ENCODE data around the gene PSIP1. TPM values are rescaled to one million over a fixed set of nuclear protein-coding genes. Genes with fewer than 3 reads are reported as not detected.
"Not testable (repeated sequence)": the region's sequence is repeated elsewhere in the genome, so short reads cannot be mapped to it uniquely, and the experiment has no call there.

PSIP1 gene
- total RNA-seq = 21.9 and 29.9 TPM in 2 replicates

DNA sequence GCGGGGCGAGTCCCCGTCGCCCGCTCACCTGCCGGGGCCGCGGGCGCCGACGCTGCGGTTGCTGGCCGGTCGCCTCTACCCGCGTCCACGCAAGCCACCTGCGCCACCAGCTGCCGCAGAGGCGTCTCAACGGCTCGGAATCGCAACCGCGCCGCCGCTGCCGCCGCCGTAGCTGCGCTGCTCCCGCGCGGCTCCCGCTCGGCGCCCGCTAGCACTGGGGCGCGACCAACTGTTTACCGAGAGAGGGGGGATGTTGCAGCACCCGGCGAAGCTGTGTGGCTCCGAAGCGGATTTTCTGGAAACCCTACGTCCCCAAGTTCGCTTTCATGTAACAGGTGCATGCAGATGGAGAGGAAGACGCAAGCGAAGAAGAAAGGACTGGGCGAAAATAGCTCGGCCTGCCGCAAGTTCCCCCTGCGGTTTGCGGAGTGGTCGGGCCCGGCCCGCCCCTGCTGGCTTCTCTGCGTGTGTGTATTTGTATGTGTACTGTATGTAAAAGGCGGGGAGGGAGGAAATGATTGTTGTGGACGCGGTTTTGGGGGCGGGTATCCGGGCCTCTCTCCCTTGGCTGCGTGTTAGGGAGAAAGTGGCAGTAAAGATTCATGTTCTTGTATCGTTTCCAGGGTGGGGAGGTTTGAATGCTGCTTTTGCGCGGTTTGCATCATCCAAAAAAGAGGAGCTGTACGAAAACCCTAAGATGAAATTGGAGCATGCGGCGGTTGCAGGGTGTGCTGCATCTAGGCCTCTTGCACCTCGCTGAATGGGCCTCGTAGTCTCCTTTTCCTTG lies at the start of gene PSIP1:
Gene PSIP1, minus strand, starts transcription at position 182 of the 787 bp plus-strand sequence. CDS start 782 bp downstream, outside the sequence.
- peak; percentile 54 to 83 for DNase-seq (ENCODE audit: low read depth in 2 of 2)

DNA sequence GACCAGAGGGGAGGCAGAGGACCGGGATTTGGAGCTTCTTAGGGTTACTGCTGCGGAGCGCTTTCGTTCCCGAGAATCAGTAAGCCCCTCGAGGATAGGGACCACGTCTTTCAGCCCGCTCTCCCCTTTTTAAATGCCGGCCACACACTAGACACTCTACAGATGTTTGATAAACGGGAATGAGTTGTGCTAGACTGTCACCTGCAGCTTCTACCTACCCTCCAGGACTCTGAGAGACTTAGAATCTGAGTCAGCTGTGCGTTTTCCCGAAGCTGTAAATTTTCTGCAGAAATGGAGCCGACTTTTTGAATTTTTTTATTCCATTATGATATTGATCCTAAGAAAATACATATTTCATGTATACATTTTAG lies 42.7 kb upstream of the PSIP1 start:
- no peak for DNase-seq (ENCODE audit: low read depth in 2 of 2)

DNA sequence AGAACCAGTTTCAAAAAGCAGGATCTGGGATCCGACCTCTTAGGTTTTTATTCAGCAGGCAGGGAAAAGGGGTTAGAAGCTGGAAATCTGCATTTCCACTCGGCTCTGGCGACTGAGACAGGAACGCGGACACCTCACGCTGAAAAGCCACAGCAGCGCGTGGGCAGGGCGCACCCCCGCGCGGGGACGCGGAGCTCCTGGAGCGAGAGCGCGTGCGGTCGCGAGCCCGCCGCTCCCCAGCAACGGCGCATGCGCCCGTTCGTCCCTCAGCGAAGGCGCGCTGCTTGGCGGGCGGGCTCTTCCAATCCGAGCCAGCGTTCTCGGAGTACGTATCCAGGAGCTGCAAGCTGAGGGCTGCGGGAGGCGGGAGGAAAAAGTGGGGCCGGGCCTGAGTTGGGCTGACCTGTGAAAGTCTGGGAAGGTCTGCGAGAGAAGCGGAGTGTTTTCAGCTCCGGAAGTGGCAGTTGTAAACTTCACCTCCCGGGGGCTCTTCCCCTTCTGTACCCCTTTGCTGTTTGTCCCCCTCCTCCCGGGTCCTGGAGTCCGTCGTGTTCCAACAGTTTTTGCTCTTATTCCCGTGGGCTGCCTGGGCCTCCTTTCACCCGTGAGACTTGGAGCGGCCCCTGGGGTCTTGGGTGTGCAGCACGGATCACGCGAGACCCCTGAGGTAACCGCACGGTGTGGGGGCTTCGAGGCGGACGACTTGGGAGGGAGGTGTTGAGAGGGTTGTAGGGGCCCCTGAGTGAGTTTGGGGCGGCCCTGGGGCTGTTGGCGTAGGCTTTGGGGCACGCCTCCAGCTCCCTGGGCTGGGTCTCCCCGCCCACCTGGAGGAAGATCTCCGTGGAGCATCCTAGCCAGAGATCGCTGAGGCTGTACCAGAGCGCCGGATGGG lies 42.1 kb upstream of the PSIP1 start, which contains the start of gene CCDC171:
Gene CCDC171, plus strand, starts transcription at position 408 of the 892 bp plus-strand sequence. CDS start 11,046 bp downstream, outside the sequence.
- peak; percentile 76 to 95 for DNase-seq (ENCODE audit: low read depth in 2 of 2)

DNA sequence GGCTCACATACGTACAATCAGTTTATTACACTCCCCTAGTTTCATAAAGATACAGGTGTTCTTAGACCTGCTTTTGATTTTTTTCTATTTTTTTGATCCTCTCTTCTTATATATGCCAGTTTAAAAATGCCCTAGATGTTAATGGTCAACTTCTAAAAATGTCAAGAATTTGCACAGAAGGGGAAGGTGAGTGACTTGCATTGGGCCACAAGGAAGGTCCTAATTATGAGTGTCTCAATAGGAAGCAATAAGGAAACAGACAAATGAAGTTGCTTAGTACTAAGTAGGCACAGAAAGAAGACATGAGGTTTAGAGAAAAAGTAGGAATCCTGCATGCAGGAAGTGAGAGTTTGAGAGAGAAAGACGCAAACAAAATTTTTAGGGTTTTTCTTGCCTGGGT lies 38.8 kb upstream of the PSIP1 start:
- no peak for DNase-seq (ENCODE audit: low read depth in 2 of 2)

DNA sequence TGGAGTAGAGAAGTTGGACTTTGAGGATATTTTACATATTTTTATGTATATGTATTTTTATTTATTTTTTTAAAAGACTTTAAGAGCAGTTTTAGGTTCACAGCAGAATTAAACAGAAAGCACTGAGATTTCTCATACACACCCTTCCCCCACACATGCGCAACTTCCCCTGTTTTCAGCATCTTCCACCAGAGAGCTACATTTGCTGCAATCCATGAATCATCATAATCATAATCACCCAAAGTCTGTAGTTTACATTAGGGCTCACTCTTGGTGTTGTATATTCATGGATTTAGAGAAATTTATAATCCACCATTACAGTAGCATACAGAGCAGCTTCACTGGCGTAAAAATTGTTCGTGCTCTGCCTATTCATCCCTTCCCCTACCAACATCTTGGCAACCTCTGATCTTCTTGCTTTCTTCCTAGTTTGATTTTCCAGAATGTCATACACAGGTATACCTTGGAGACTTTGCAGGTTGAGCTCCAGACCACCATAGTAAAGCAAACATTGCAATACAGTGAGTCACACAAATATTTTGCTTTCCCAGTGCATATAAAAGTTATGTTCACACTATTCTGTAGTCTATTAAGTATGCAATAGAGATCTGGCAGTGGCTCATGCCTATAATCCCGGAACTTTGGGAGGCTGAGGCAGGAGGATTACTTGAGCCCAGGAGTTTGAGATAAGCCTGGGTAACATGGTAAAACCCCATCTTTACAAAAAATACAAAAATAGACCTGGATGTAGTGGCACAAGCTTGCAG lies 32.5 kb upstream of the PSIP1 start:
- no peak for DNase-seq (ENCODE audit: low read depth in 2 of 2)

DNA sequence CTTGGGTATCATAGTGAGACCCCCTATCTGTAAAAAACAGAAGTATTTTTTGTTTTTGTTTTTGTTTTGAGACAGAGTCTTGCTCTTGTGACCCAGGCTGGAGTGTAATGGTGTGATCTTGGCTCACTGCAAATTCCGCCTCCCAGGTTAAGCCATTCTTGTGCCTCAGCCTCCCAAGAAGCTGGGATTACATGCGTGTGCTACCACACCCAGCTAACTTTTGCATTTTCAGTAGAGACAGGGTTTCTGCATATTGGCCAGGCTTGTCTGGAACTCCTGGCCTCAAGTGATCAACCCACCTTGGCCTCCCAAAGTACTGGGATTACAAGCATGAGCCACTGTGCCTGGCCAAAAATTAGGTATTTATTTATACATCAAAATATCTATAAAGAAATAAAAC lies 31.9 kb upstream of the PSIP1 start:
- no peak for DNase-seq (ENCODE audit: low read depth in 2 of 2)

DNA sequence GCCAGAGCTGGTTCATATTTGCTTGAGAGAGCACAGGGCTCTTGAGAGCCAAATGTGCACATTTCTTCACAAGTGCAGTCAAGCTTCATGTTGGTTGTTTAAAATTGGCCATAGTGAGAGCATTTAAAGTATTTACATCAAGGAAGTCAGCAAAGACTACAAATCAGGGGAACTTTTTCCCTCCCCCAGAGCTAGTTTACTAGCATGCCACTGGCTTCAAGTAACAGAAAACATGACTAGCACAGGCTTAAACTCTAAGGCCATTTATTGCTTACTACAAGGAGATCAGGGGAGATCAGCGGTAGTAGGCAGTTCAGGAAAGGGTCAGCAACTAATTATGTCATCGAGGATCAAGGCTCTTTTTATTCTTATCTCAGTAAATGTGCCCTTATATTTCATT lies 31.1 kb upstream of the PSIP1 start:
- no peak for DNase-seq (ENCODE audit: low read depth in 2 of 2)

DNA sequence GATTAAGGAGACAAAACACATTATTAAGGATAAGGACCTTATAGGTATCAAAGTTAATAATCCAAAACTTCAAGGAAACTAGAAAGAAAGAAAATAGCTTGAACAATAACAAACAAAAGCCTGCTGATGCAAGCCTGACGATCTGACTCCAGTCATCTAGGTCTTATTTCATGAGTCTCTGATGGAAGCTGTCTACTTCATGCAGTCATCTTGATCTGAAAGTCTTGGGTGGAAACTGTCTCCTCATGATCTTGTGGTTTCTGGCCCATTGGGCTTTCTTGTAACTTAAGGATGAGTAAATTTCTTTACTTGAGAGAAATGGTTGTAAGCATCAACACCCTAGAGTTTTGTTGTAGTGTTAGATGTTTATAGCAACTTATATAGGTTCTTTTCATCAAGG lies 20.6 kb upstream of the PSIP1 start:
- DNase-seq (ENCODE audit: low read depth in 2 of 2) = no peak

DNA sequence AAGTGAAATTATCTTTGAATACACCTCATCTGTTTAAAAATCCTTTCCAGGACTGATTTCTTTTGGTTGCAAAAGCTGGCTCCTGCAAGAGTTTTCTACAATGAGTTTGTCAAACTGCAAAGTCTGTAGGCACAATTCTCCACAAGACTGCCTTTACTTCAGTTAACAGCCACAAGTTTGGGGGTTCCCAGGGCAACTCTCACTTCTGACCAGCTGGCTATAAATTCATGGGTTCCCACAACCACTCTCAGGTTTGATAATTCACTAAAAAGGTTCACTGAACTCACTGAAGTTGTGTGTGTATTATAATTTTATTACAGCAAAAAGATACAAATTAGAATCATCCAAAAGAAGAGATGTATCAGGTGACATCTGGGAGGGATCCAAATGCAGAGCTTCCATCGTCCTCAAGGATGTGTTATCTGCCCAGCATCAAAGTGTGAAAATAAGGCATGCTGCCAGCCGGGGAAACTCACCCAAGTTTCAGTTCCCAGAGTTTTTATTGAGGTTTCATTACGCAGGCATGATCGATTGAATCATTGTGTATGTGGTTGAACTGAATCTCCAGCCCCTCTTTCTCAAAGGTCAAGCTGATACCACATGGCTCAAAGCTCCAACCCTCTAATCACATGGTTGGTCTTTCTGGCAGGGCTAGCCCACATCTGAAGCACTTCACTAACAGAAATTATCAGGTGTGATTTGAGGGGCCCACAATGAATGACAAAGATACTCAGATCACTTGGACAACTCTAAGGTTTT lies 19.0 kb upstream of the PSIP1 start:
- no peak for DNase-seq (ENCODE audit: low read depth in 2 of 2)

DNA sequence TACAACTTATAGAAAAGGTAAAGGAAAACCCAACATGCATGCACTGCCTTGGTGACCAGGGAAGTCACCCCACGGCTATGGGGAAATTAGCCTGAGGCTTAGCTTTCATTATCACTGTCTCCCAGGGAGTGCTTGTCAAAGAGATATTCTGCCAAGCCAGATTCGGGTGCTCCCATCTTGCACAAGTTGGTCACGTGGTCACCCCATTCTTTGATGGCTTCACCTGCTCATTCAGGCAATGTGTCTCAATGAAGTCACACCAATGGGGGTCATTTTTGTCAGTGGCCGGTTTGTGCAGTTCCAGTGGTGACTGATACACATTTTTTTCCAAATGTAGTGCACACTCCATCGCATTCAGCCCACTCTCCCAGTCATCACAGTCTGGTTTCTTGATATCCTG lies 16.3 kb upstream of the PSIP1 start:
- DNase-seq (ENCODE audit: low read depth in 2 of 2) = not testable (repeated sequence)

DNA sequence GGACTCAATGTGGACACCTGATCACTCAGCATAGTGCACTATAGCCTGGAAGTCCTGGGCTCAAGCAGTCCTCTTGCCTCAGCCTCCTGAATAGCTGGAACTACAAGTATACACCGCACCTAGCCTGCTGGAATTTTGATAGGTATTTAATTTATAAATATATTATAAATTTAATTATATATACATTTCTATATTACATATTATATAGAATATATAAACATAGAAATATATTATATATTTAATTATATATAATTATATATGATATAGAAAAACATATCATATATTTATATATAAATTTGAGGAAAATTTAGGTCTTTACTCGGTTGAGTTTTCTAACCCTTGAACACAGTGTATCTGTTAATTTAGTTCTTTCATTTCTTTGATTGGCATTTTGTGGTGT lies 15.2 kb upstream of the PSIP1 start:
- DNase-seq (ENCODE audit: low read depth in 2 of 2) = no peak

DNA sequence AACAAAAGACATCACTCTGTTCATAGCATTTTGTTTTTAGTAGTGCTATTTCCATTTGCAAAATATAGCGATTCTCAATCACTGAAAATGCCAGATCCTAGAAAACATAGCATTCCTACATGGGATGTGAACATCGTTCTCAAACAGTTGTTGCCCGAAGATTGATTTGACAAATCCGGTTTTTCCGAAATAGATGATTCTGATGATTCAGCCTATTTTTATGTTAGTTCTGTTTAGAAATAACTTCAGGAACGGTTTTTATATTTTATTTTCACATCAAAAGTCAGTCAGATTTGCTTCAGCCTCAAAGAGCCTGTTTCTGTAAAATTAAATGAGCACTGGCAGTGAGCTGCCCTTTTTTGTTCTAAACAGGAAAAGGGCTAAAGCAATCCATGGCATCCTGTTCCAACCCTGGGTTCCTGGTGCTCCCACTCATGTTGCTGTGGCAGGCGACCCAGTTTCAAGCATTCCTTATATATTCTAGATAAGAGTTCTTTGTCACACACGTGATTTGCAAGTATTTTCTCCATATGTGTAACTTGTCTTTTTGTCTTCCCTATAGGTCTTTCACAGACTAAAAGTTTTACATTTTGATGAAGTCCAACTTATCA lies 14.2 kb upstream of the PSIP1 start:
- peak; percentile 21 to 64 for DNase-seq (ENCODE audit: low read depth in 2 of 2)

DNA sequence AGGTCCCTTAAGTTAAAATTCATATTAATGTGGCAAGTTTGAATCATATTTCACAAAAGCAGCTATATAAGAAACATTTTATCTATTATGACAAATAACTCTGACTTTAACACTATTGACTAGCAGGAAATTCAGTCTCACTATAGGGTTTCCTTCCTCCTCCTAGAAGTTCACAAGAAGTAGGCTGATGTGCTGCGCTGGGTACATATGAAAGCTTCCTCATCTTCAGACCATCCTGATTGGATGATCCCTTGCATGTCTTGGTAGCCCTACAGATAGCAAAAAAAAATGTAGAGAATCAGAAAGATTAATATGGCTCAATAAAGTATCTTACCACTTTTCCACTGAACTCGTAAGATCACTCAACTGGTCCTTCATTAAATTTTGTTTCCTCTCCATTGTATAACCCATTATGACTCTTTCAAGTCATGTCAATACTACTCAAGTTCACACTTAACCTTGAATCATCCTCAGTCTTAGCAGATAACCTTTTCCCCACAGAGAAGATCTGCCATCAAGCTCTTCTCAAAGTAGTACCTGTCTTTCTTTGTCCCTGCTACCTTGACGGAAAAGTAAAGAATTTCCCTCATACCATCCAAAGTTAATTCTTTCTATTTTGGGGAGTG lies 11.5 kb upstream of the PSIP1 start:
- DNase-seq (ENCODE audit: low read depth in 2 of 2) = no peak

DNA sequence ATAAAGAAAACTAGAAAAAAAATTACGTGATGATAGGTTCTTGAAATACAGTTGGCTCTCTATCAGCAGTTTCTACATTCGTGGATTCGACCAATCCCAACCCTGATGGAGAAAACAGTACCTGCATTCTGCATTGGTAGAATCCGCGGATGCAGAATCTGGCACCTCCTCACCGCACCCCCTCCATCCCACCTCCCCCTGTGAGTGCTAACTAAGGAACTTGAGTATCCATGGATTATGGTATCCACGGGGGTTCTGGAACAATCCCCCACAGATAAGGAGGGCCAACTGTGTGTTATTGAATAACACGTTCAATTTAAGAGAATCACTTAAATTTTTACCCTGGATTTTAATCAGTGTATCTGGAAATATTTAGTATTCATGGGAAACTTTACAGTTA lies 10.5 kb upstream of the PSIP1 start:
- no peak for DNase-seq (ENCODE audit: low read depth in 2 of 2)

DNA sequence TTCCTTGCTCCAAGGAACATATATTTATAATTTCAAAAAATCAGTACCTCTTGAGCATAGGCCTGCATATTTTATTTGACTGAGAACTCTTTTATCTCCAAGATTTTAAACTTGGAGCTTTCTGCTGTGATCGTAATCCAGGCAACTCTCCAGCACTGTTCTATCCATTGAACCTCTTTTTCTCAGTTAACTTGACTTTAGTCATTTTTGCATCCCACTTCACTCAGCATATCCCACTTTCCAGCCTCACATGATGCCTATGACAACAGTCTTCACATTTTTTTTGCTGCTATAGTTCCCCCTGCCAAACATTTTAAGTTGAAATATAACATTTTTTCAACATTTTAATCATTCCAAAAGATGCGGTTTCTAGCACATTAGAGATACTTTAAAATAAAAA lies 9.1 kb upstream of the PSIP1 start:
- no peak for DNase-seq (ENCODE audit: low read depth in 2 of 2)

DNA sequence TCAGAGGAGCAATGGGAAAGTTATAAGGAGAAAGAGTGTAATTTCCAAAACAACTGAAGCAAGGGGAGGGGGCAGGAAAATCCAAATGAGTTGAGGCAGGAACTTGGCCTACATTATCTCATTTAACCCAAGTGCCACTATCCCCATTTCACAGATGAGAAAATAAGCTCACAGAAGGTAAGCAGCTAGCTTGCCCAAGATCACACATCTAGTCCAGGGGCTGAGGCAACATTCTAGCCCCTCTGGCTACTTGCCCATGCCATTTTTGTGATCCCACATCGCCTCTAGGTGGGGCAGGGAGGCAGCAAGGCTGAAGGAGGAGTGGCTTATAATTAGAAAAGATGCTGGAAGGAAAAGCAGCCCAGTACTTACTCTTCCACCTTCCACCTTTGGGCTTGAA lies 2.6 kb upstream of the PSIP1 start:
- no peak for DNase-seq (ENCODE audit: low read depth in 2 of 2)

DNA sequence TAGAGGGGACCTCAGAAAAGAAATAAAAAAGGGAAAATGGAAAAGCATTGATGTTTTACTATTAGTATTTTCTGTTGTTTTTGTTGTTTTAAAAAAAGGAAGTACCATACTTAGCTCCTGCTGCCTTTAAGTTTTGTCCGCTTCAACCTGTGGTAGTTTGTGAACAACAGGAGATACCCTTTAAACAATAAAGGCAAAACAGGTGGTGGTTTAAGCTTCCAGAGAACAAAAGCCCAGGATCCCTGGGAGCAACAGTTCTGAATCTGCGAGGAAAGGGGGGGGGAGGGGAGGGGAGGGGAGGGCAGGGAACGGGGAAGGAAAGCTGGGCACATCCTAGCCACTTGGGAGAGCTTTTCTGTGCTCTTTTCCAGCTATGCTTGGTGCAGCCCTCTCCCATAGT lies 2.1 kb upstream of the PSIP1 start:
- DNase-seq (ENCODE audit: low read depth in 2 of 2) = no peak

DNA sequence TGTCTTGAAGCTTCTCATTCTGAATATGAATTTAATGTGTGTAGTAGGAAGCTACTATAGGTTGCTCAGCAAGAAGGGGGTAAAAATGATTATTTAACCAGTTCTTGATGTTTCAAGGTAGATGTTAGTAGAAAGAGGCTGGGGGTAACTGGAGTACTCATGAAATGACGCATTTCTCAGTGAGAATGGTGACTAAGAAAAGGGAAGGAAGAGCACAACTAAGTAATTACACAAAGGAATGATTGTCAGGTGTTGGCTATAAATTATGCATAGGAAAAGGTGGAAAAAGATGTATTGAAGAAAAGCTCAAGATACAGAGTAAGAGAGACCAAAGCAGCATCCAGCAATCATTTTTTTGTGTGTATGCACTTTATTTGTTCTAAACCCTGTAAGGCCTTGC lies 1.4 kb upstream of the PSIP1 start:
- no peak for DNase-seq (ENCODE audit: low read depth in 2 of 2)

DNA sequence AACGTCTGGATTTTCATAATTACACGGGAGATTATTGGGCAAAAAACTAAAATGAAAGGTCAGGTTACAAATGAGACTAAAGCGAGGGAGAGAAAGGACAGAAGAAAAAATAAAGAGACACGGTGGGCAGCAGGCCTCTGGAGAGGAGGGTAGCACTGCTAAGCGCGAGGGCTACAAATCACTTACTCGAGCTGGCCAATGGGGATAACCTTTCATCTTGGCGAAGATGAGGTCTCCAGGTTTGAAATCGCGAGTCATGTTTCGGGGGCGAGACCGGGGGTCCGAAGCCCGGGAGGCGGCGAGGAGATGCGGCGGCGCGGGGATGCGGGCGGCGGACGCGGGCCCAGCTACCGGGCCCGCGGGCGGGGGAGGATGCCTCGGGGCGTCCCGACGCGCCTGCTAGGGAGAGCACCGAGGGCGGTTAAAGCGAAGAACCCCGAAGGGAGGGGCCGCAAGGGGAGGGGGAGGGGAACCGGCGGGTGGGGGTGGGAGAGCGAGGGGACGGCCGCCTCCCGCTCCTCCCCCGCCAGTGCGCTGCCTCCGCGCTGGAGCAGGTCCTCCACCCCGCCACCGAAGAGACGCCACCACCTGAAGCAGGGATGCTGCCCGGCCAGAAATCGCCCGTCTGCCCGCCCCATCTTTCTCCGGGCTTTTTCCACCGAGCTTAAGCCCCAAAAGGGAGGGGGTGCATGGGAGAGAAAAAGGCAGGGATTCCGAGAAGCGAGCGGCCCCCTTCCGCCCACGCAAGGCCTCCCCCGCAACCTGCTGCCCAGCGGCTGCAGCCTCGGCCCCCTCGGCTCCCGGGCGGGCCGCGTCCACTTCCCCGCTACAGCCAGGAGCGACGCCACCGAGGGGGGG lies 610 bp downstream of the PSIP1 start:
- DNase-seq (ENCODE audit: low read depth in 2 of 2) = peak in 1 of 2 donors; percentile 37

Measured in dermis microvascular lymphatic vessel endothelial cell (primary cell).